ENCODE measurements around the gene OTOG. TPM values are rescaled to one million over a fixed set of nuclear protein-coding genes. Genes with fewer than 3 reads are reported as not detected.

OTOG gene
- total and polyA plus RNA-seq, 2 donors (not counting 3 experiments of a cell fraction or from before 2014, with no cell fraction given), result not detected

DNA sequence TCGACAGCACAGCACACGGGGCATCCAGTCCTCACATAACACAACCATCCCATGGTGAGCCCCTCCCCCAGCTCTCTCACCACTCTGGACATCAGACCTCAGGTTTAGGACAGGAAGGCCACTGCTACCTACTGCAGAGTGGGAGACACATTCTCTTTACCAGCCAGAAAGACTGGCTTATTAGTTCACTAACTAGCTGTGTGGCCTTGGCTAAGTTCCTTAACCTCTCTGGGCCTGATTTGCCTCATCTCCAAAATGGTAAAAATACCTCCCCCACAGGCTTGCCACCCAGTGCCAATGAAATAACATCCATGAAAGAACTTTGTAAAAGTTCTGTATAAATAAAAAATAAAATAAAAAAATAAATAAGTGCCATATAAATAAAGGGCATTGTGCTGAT is 35.0 kb upstream of the OTOG start:
- no peak overlapping the region for H2AFZ ChIP-seq (ENCODE audit: low read depth, low read length)

DNA sequence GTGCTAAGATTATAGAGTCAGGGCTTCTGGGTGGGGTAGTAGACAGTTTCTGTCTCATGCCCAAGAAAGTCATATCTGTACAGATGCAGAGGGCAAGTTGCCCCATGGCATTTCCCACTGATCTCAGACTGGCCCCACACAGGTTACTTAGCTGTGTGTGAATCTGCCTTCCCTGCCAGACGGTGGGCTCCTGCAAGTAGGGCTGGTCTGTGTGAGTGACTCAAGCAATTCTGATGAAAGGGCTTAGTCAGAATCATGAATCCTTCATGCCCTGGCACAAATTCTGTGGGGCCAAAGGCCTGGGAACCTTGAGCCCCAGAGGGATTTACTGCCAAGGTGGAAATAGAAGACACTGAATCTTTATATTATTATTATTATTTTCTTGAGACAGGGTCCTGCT is 33.2 kb upstream of the OTOG start:
- POLR2A ChIA-PET, result no interaction called here
- H3K79me2 ChIP-seq (ENCODE audit: control insufficient read depth, insufficient read depth, low read length), result no peaks in the 10 kb centered on the region
- CTCF ChIA-PET, result interaction anchor here (0.7 to 3.3 kb wide), 3 partner anchors 14 to 159 kb away, joined by 4 to 17 read pairs (median 4); no protein-coding TSS in a partner anchor
- no peaks in the 10 kb centered on the region for H4K20me1 ChIP-seq (replicated peaks; ENCODE audit: control insufficient read depth, extremely low read depth, insufficient read depth, low read length)
- TF ChIP-seq GATA2 (IDR thresholded peaks at IDR 0.05; ENCODE audit: insufficient read depth, insufficient read length, low read depth, low read length) (no peak), POLR2AphosphoS5 (IDR thresholded peaks at IDR 0.05; ENCODE audit: insufficient read depth, low read depth, low read length) (no peak), MYC (IDR thresholded peaks at IDR 0.05; ENCODE audit: low read depth, low read length) (no peak), POLR2A (IDR thresholded peaks at IDR 0.05; ENCODE audit: low read depth, low read length) (no peak), EZH2 (IDR thresholded peaks at IDR 0.05; ENCODE audit: borderline replicate concordance, low read depth, low read length, severe bottlenecking) (no peak), FOS (IDR thresholded peaks at IDR 0.05; ENCODE audit: borderline replicate concordance, insufficient read depth, low read length) (no peak), JUN (IDR thresholded peaks at IDR 0.05; ENCODE audit: borderline replicate concordance, insufficient read depth, insufficient read length, low read depth) (no peak)
- TF ChIP-seq, protein P1, sequence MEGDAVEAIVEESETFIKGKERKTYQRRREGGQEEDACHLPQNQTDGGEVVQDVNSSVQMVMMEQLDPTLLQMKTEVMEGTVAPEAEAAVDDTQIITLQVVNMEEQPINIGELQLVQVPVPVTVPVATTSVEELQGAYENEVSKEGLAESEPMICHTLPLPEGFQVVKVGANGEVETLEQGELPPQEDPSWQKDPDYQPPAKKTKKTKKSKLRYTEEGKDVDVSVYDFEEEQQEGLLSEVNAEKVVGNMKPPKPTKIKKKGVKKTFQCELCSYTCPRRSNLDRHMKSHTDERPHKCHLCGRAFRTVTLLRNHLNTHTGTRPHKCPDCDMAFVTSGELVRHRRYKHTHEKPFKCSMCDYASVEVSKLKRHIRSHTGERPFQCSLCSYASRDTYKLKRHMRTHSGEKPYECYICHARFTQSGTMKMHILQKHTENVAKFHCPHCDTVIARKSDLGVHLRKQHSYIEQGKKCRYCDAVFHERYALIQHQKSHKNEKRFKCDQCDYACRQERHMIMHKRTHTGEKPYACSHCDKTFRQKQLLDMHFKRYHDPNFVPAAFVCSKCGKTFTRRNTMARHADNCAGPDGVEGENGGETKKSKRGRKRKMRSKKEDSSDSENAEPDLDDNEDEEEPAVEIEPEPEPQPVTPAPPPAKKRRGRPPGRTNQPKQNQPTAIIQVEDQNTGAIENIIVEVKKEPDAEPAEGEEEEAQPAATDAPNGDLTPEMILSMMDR (IDR thresholded peaks at IDR 0.05; ENCODE audit: extremely low read depth in 1 of 2, insufficient read depth in 1 of 2, low read depth in 1 of 2, low read length in 2 of 2), result no peak
- TF ChIP-seq, protein P2, sequence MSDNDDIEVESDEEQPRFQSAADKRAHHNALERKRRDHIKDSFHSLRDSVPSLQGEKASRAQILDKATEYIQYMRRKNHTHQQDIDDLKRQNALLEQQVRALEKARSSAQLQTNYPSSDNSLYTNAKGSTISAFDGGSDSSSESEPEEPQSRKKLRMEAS (IDR thresholded peaks at IDR 0.05; ENCODE audit: insufficient read depth, insufficient read length), result no peak
- H3K4me1 ChIP-seq (ENCODE audit: control insufficient read depth, extremely low read depth, insufficient read depth, low read length), result no peaks in the 10 kb centered on the region
- H3K36me3 ChIP-seq (ENCODE audit: control insufficient read depth in 2 of 2, extremely low read depth in 1 of 2, insufficient read depth in 2 of 2, low read length in 2 of 2), result no peaks in the 10 kb centered on the region
- H3K27me3 ChIP-seq (ENCODE audit: control insufficient read depth in 2 of 2, insufficient read depth in 2 of 2, low read length in 2 of 2), result no peaks in the 10 kb centered on the region
- intact Hi-C loops (cut with micrococcal nuclease) (no loop called here), dilution Hi-C loops (cut with MboI; ENCODE audit: extremely low pct_ligation_motif_present, low sequenced_read_pairs) (no loop called here)
- no peaks in the 10 kb centered on the region for H3K9me1 ChIP-seq (replicated peaks; ENCODE audit: control insufficient read depth, extremely low read depth, insufficient read depth, low read length)
- H3K27ac ChIP-seq (ENCODE audit: insufficient read depth, low read depth, low read length), result no peak overlapping the region
- no peaks in the 10 kb centered on the region for H3K9me3 ChIP-seq (replicated peaks; ENCODE audit: control insufficient read depth, insufficient read depth, low read length)
- H3K4me2 ChIP-seq (ENCODE audit: insufficient read depth, low read length), result no peak overlapping the region
- H3K4me3 ChIP-seq (replicated peaks in 1 of 3; ENCODE audit: insufficient read depth in 1 of 3, low read depth in 1 of 3, low read length in 3 of 3), result no peak overlapping the region
- no peak overlapping the region for H3K9ac ChIP-seq (replicated peaks; ENCODE audit: extremely low read depth, insufficient read depth, low read length)
- BruUV-seq (replicated peaks), result no TSS peak
- DNase-seq (ENCODE audit: low read depth, low spot score) (no peak), FAIRE-seq (no peak)
- no peak overlapping the region for H2AFZ ChIP-seq (ENCODE audit: low read depth, low read length)

More for the DNA sequence above, 35.0 kb upstream of the OTOG start:
- Histone ChIP-seq H3K4me2 (ENCODE audit: insufficient read depth, low read length) (no peak overlapping the region), H3K27ac (ENCODE audit: insufficient read depth, low read depth, low read length) (no peak overlapping the region), H3K27me3 (ENCODE audit: control insufficient read depth in 2 of 2, insufficient read depth in 2 of 2, low read length in 2 of 2) (no peaks in the 10 kb centered on the region), H3K9me3 (replicated peaks; ENCODE audit: control insufficient read depth, insufficient read depth, low read length) (no peaks in the 10 kb centered on the region), H4K20me1 (replicated peaks; ENCODE audit: control insufficient read depth, extremely low read depth, insufficient read depth, low read length) (no peaks in the 10 kb centered on the region), H3K4me1 (ENCODE audit: control insufficient read depth, extremely low read depth, insufficient read depth, low read length) (no peaks in the 10 kb centered on the region), H3K79me2 (ENCODE audit: control insufficient read depth, insufficient read depth, low read length) (no peaks in the 10 kb centered on the region), H3K9ac (replicated peaks; ENCODE audit: extremely low read depth, insufficient read depth, low read length) (no peak overlapping the region), H3K4me3 (replicated peaks in 1 of 3; ENCODE audit: insufficient read depth in 1 of 3, low read depth in 1 of 3, low read length in 3 of 3) (no peak overlapping the region), H3K36me3 (ENCODE audit: control insufficient read depth in 2 of 2, extremely low read depth in 1 of 2, insufficient read depth in 2 of 2, low read length in 2 of 2) (no peaks in the 10 kb centered on the region), H3K9me1 (replicated peaks; ENCODE audit: control insufficient read depth, extremely low read depth, insufficient read depth, low read length) (no peaks in the 10 kb centered on the region)
- FAIRE-seq, result no peak
- BruUV-seq (replicated peaks), result no TSS peak
- POLR2A ChIA-PET, result no interaction called here
- CTCF ChIA-PET, result interaction anchor here (1.1 to 3.3 kb wide), 3 partner anchors 16 to 128 kb away, joined by 3 to 17 read pairs (median 3); partner anchors contain the start of gene KCNJ11
- dilution Hi-C loops (cut with MboI; ENCODE audit: extremely low pct_ligation_motif_present, low sequenced_read_pairs), result no loop called here
- TF ChIP-seq POLR2AphosphoS5 (IDR thresholded peaks at IDR 0.05; ENCODE audit: insufficient read depth, low read depth, low read length) (no peak), MYC (IDR thresholded peaks at IDR 0.05; ENCODE audit: low read depth, low read length) (no peak), POLR2A (IDR thresholded peaks at IDR 0.05; ENCODE audit: low read depth, low read length) (no peak)
- intact Hi-C loops (cut with micrococcal nuclease), result no loop called here
- no peak for DNase-seq (ENCODE audit: low read depth, low spot score)

All from endothelial cell of umbilical vein (primary cell).